Neuronal stem cell (in vitro differentiated cells): Measurements from ENCODE around the gene DNAH9.

Experiments
- DNase-seq: peaks from one replicate; pipeline ENCODE4 v3.0.0-alpha.2; 2013; ENCODE audit warnings: low spot score
- H2AFZ ChIP-seq: one replicate; pipeline ENCODE4 v1.6.1; 2013; ENCODE audit warnings: mild to moderate bottlenecking, low read length, inconsistent platforms
- H2AK5ac ChIP-seq: 2 replicates; pipeline ENCODE4 v1.6.1; 2013; ENCODE audit warnings: low read depth, mild to moderate bottlenecking, inconsistent platforms, low read length, moderate library complexity, mixed read lengths
- H2BK120ac ChIP-seq: 2 replicates; pipeline ENCODE4 v1.6.1; 2013; ENCODE audit warnings: low read depth, mild to moderate bottlenecking, inconsistent platforms, low read length, moderate library complexity, mixed read lengths
- H2BK12ac ChIP-seq: one replicate; pipeline ENCODE4 v1.6.1; 2013; ENCODE audit warnings: low read length, inconsistent platforms
- H2BK15ac ChIP-seq: 2 replicates; pipeline ENCODE4 v1.6.1; 2013; ENCODE audit warnings: mild to moderate bottlenecking, low read length, inconsistent platforms, mixed read lengths
- H2BK5ac ChIP-seq: one replicate; pipeline ENCODE4 v1.6.1; 2013; ENCODE audit warnings: inconsistent platforms, mild to moderate bottlenecking, low read length, moderate library complexity
- H3K14ac ChIP-seq: one replicate; pipeline ENCODE4 v1.6.1; 2013; ENCODE audit warnings: low read length, inconsistent platforms
- H3K18ac ChIP-seq: 2 replicates; pipeline ENCODE4 v1.6.1; 2013; ENCODE audit warnings: low read length, inconsistent platforms
- H3K23ac ChIP-seq: 2 replicates; pipeline ENCODE4 v1.6.1; 2013; ENCODE audit warnings: low read depth, mild to moderate bottlenecking, mixed read lengths, low read length, inconsistent platforms; ENCODE audit not compliant: poor library complexity
- H3K27ac ChIP-seq: replicated peaks from 3 replicates; pipeline ENCODE4 v1.5.1; 2013; ENCODE audit warnings: low read length, inconsistent platforms
- H3K27me3 ChIP-seq, 3 experiments: 2 replicates each; pipeline ENCODE4 v1.6.1; 2013; ENCODE audit warnings: low read length in 3 of 3, mild to moderate bottlenecking in 2 of 3, inconsistent platforms in 1 of 3, low read depth in 1 of 3, mixed read lengths in 1 of 3, moderate library complexity in 1 of 3; ENCODE audit not compliant: control insufficient read depth in 3 of 3, insufficient read depth in 3 of 3
- H3K36me3 ChIP-seq, 2 donors: replicated peaks in 1 of 2; 2 replicates each; pipeline ENCODE4 v1.6.1; 2013; ENCODE audit warnings: low read length in 2 of 2; ENCODE audit not compliant: control insufficient read depth in 2 of 2, insufficient read depth in 2 of 2
- H3K4ac ChIP-seq: 2 replicates; pipeline ENCODE4 v1.6.1; 2013; ENCODE audit warnings: inconsistent platforms, mild to moderate bottlenecking, low read length, moderate library complexity
- H3K4me1 ChIP-seq, 2 donors: 1 replicate in 1 of 2; 2 replicates in 1 of 2; pipeline ENCODE4 v1.6.1; 2013; ENCODE audit warnings: low read length in 2 of 2, low read depth in 1 of 2; ENCODE audit not compliant: control insufficient read depth in 2 of 2, insufficient read depth in 1 of 2
- H3K4me2 ChIP-seq: one replicate; pipeline ENCODE4 v1.6.1; 2013; ENCODE audit warnings: mild to moderate bottlenecking, low read length, inconsistent platforms; ENCODE audit not compliant: insufficient read depth, poor library complexity, severe bottlenecking
- H3K4me3 ChIP-seq, 2 donors: 2 replicates each; pipeline ENCODE4 v1.5.1; 2013; ENCODE audit warnings: low read length in 2 of 2, mild to moderate bottlenecking in 2 of 2, inconsistent platforms in 1 of 2, moderate library complexity in 1 of 2
- H3K79me1 ChIP-seq: one replicate; pipeline ENCODE4 v1.6.1; 2013; ENCODE audit warnings: low read depth, mild to moderate bottlenecking, inconsistent platforms, low read length, moderate library complexity
- H3K9ac ChIP-seq: one replicate; pipeline ENCODE4 v1.6.1; 2013; ENCODE audit warnings: mild to moderate bottlenecking, low read depth, low read length, inconsistent platforms; ENCODE audit not compliant: poor library complexity
- H3K9me3 ChIP-seq, 2 donors: replicated peaks in 1 of 2; 2 replicates each; pipeline versions ENCODE3 to v1.6.1; 2013; ENCODE audit warnings: low read length in 2 of 2, mild to moderate bottlenecking in 2 of 2, inconsistent platforms in 1 of 2, low read depth in 1 of 2, mixed read lengths in 1 of 2, moderate library complexity in 1 of 2; ENCODE audit not compliant: control insufficient read depth in 2 of 2, insufficient read depth in 1 of 2
- H4K8ac ChIP-seq: one replicate; pipeline ENCODE4 v1.6.1; 2013; ENCODE audit warnings: low read depth, mild to moderate bottlenecking, inconsistent platforms, low read length, moderate library complexity
- H4K91ac ChIP-seq: one replicate; pipeline ENCODE4 v1.6.1; 2013; ENCODE audit warnings: low read length, low read depth, mild to moderate bottlenecking, inconsistent platforms; ENCODE audit not compliant: poor library complexity
- WGBS, 2 donors: extraction: QIAGEN DNeasy Blood & Tissue Kit; methylation state at CpG; one replicate each; pipeline ENCODE4 v1.1.7; 2013; ENCODE audit warnings: missing lambda C conversion rate in 2 of 2, mixed read lengths in 1 of 2; ENCODE audit not compliant: insufficient read length in 2 of 2, insufficient replicate concordance in 1 of 2; ENCODE audit errors: extremely low coverage in 2 of 2; 5-methylcytosine and 5-hydroxymethylcytosine counted together

Gene DNAH9

DNA sequence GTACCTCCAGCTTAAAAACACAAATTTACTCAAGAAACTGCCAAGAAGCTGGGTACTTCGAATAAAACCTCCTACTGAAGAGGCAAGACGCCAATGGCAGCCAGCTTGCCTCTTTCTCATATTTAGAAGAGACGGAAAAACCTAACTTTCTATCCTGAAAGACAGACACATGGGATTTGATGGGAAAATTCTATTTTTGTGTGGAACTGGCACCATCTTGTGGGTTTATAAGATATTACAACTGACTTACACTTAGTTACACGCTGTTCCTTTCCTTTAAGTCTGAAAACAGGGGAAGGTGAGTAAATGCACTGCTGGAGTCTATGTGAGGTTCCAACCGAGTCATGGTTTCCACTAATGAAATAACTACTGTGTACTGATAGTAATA is 388.7 kb downstream of the DNAH9 start:
- peaks cover 2 to 56% of the 10 kb centered on the region in 2 donors for H3K36me3 ChIP-seq
- no peak overlapping the region for H3K9ac ChIP-seq
- H4K8ac ChIP-seq = no peak overlapping the region
- no peak overlapping the region for H3K18ac ChIP-seq
- H2AK5ac ChIP-seq = no peak overlapping the region
- H2BK5ac ChIP-seq = no peak overlapping the region
- H3K79me1 ChIP-seq = no peaks in the 10 kb centered on the region
- peak; percentile 24 for DNase-seq
- no peak overlapping the region for H3K4me3 ChIP-seq
- no peak overlapping the region for H3K4ac ChIP-seq
- peak overlapping the region; percentile 8 for H2AFZ ChIP-seq
- no peak overlapping the region for H3K4me2 ChIP-seq
- H2BK15ac ChIP-seq = no peak overlapping the region
- H3K23ac ChIP-seq = no peak overlapping the region
- H3K9me3 ChIP-seq = peaks cover 0 to 3% of the 10 kb centered on the region in 2 donors
- H2BK12ac ChIP-seq = no peak overlapping the region
- H3K27ac ChIP-seq = no peak overlapping the region
- WGBS, 2 donors = no CpG with 5 or more reads among the region's 5 CpGs
- H3K27me3 ChIP-seq = no peaks in the 10 kb centered on the region
- H3K14ac ChIP-seq = no peak overlapping the region
- no peak overlapping the region for H4K91ac ChIP-seq
- no peaks in the 10 kb centered on the region for H3K4me1 ChIP-seq
- no peak overlapping the region for H2BK120ac ChIP-seq

DNA sequence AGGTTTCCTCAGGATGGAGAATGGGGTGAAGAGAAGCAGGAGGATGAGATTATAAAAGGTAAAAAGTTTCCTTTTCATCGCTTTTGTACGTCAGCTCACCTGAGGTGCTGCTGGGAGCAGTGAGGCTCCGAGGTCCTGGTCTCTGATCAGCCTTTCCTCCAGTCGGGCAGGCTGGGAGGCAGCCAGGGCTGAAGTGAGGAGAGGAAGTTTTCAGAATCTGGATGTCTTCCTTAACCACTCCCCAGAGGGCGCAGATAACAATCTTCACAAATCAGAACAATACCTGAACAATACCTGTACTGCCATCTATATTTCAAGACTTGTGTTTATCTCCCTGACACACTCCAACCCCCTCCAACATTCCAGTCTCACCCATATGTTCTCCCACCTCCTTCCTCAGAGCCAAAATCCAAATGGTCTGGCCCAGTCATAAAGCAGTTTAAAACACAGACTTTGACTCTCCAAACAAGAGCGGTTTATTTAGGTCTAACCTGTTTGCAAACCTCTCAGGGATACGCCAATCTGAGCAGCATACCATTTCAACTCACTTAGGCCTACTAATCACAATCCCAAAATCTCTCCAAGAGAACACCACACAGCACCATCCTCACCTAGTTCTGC is 392.2 kb downstream of the DNAH9 start:
- Histone ChIP-seq H3K27me3 (no peaks in the 10 kb centered on the region), H3K4me3 (no peak overlapping the region), H2AFZ (no peak overlapping the region), H3K23ac (no peak overlapping the region), H3K27ac (no peak overlapping the region), H3K4ac (no peak overlapping the region), H4K91ac (no peak overlapping the region), H3K4me2 (no peak overlapping the region), H2BK5ac (no peak overlapping the region), H3K9me3 (peaks cover 0 to 3% of the 10 kb centered on the region in 2 donors), H2BK15ac (no peak overlapping the region), H3K36me3 (peaks cover 6 to 42% of the 10 kb centered on the region in 2 donors), H4K8ac (no peak overlapping the region), H2BK120ac (no peak overlapping the region), H3K14ac (no peak overlapping the region), H3K79me1 (no peaks in the 10 kb centered on the region), H2AK5ac (no peak overlapping the region), H2BK12ac (no peak overlapping the region), H3K4me1 (no peaks in the 10 kb centered on the region), H3K18ac (no peak overlapping the region), H3K9ac (no peak overlapping the region)
- no CpG with 5 or more reads among the region's 7 CpGs for WGBS, 2 donors
- no peak for DNase-seq

DNA sequence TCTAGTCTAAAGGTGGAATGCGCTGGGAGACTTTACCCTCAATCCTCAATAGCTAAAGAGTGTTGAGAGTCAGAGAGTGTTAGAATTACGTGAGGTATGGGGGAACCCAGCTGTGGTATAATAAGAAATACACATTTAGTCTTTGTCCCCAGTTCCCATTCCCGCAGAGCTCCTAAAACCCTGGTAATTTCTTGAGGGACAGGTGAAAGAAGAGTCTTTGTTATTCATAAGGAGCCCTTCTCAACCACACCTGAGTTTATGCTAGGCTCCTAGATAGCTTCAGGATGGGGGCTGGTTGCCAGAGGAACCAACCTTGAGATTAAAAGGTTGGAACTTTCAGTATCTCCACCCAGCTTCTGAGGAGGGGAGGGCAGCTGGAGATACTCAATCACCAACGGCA is 393.2 kb downstream of the DNAH9 start:
- peaks cover 0 to 3% of the 10 kb centered on the region in 2 donors for H3K9me3 ChIP-seq
- H3K79me1 ChIP-seq = no peaks in the 10 kb centered on the region
- no peaks in the 10 kb centered on the region for H3K4me1 ChIP-seq
- H2BK5ac ChIP-seq = no peak overlapping the region
- H3K27me3 ChIP-seq = no peaks in the 10 kb centered on the region
- H4K91ac ChIP-seq = no peak overlapping the region
- H4K8ac ChIP-seq = no peak overlapping the region
- H3K4me3 ChIP-seq = no peak overlapping the region
- no peak overlapping the region for H3K9ac ChIP-seq
- no peak overlapping the region for H3K18ac ChIP-seq
- no peak overlapping the region for H3K14ac ChIP-seq
- H2BK12ac ChIP-seq = no peak overlapping the region
- H3K23ac ChIP-seq = no peak overlapping the region
- no peak for DNase-seq
- no peak overlapping the region for H3K4me2 ChIP-seq
- WGBS, 2 donors = no CpG with 5 or more reads among the region's 4 CpGs
- no peak overlapping the region for H2AK5ac ChIP-seq
- peaks cover 6 to 42% of the 10 kb centered on the region in 2 donors for H3K36me3 ChIP-seq
- no peak overlapping the region for H3K27ac ChIP-seq
- no peak overlapping the region for H3K4ac ChIP-seq
- H2BK15ac ChIP-seq = no peak overlapping the region
- H2BK120ac ChIP-seq = no peak overlapping the region
- no peak overlapping the region for H2AFZ ChIP-seq

DNA sequence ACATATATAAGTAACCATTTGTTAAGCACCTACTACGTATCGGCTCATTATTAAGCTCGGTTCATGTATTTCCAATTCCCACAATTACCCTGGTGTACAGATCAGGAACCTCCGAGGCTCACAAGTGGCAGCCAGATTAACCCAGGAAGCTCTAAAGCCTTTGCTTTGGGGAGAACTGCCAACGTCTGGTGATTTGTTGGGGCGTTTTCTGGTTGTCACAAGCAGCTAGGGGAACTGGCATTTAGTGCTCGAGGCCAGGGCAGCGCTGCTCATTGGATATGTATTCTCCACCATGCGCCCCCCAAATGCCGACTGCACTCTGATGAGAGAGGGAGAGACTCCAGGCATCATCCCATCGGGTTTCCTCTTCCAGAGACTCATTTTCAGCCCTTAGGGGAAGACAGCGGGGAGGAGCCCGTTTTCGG is 398.5 kb downstream of the DNAH9 start:
- Histone ChIP-seq H3K23ac (no peak overlapping the region), H2AK5ac (no peak overlapping the region), H2BK15ac (no peak overlapping the region), H3K4me3 (peak overlapping the region; percentile 82 to 95), H3K27ac (peak overlapping the region; percentile 48), H2AFZ (peak overlapping the region; percentile 97), H3K9ac (peak overlapping the region; percentile 7), H3K4me1 (peaks cover 0 to 5% of the 10 kb centered on the region in 2 donors), H3K79me1 (no peaks in the 10 kb centered on the region), H3K9me3 (no peaks in the 10 kb centered on the region), H3K27me3 (no peaks in the 10 kb centered on the region), H2BK120ac (no peak overlapping the region), H2BK12ac (no peak overlapping the region), H3K18ac (no peak overlapping the region), H4K8ac (no peak overlapping the region), H3K14ac (no peak overlapping the region), H3K36me3 (peaks cover 4 to 12% of the 10 kb centered on the region in 2 donors), H3K4me2 (peak overlapping the region; percentile 93), H3K4ac (no peak overlapping the region), H2BK5ac (peak overlapping the region; percentile 77), H4K91ac (no peak overlapping the region)
- WGBS, 2 donors = no CpG with 5 or more reads among the region's 14 CpGs
- no peak for DNase-seq
